OCI-M2 (cell line): ENCODE measurements around the gene NPTXR.
A peak's percentile ranks its signal among the peaks of the same experiment; 100 is the strongest.
"Not testable (repeated sequence)": the region's sequence is repeated elsewhere in the genome, so short reads cannot be mapped to it uniquely, and the experiment has no call there.

Source experiments
- DNase-seq: peaks from one replicate; lab custom pipeline; 2025; ENCODE audit not compliant: unreplicated experiment; lab: John Stamatoyannopoulos, UW

NPTXR gene

DNA sequence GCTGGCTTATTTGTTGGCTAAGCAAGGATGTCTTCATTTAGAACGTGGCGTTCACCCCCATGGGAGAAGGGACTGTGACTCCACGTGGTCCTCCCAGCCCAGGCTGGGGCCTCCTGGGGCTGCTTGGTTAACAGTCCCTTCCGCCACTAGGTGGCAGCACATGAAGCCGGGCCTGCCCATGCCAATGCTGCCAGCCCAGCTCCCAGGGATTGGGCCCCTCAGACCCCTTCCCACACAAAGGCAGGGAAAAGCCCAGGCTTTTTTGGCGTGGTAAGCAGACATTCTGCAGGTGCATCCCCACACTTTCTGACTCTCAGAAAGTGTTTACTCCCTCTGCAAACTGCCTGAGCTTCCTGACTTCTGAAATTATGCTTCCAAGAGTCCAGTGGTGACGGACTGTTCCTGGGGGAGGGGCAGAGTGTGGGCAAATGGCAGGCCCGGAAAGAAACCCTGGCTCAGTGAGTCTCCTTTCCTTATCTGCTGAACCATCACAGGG, 25.1 kb upstream of the NPTXR start:
- peak; percentile 10 for DNase-seq

DNA sequence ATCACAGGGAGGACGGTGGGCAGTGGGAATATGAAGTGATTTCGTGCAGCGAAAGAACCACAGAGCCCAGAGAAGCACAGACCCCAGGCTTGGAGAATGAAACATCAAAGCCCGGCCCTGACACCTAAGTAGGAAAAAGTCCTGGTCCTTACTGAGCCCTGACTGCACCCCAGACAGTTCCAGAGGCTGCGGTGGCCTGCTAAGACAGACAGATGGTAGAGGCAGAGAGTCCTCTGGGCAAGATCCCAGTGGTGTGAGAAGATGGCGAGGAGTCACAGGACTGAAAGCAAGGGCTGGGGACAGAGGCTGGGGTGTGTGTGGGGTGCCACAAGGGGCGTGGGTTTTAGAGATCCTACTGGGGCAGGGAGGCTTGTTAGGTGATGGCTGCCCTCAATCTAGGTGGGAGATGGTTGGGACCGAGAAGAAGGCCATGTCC, 24.5 kb upstream of the NPTXR start:
- no peak for DNase-seq

DNA sequence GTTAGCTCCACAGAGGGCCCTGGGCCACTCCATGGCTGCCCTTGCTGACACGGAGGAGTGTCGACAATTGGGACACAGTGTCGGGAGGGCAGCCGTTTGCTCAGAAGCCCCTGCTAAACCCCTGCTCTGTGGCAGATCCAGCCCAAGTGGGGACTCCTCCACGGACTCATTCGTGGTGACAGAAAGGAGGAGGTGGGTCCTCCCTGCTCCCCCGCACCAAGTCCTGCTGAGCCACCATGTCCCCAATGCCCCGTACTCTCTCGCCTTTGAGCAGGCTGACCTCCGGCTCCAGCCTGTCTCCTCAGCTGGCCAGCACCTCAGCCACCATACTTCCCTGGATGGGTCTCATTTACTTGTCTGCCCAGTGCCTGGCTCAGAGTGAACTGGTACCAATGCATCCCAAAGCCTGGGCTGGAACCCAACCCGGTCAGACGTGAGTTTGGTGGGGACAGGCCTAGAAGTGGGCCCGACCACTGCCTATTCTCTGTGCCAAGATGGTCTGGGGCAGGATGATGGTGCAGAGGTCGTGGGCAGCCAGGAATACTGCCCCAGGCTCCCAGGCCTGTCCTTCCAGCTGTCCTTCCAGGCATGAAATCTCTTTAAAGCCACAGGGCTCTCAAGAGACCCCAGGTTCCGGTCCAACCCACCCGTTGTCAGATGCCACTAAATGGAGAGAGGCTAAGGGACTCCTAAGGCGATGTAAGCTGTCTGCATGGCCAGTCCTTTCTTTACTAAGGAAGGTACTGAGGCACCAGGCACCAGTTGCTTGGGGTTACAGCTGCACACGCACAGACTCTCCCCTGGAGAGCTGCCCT, 23.9 kb upstream of the NPTXR start:
- DNase-seq = no peak

DNA sequence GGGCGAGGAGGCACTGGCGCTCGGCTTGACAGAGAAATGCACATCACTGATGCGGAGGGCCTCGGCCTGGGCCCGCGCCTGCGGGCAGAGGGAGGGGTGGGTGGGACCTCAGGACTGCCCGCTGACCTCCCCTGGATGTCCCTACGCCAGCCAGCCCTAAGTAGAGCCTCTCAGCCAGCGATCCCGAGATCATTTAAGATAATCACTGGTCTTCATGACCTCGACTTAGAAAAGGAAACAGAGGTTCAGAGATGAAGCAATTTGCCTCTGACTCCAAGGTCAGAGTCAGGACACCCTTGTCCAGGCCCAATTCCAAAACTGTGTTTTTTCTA, 23.3 kb upstream of the NPTXR start:
- no peak for DNase-seq

DNA sequence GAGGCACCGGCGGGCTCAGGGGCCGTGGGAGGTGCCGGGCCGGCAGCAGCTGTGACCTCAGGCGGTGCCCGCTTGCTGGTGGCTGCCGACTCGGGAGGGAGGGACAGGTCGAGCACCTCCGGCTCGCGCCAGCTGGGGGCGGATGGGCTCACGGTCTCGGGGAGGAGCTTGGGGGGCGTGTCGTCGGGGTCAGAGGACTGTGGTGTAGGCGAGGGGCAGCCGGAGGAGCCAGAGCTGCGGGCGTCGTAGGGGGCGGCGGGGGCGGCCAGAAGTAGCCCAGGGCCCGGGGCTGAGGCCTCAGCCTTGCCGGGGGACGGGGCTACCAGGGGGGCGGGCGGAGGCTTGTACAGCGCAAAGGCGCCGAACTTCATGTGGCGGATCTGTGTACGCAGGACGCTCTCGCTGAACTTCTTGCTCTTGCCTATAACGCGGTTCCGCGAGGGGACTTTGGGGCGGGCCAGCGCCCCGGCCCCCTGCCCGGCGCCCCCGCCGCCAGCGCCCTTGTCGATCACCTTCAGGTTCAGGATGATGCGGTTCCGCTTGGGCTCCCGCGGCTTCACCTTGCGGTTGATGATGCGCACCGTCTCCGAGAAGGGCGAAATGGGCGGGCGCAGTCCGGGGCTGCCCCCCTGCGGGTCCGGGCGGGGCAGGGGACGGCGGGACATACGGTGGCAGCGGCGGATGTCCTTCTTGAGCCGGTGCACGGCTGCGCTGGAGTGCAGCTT, 22.7 kb upstream of the NPTXR start:
- DNase-seq = no peak

DNA sequence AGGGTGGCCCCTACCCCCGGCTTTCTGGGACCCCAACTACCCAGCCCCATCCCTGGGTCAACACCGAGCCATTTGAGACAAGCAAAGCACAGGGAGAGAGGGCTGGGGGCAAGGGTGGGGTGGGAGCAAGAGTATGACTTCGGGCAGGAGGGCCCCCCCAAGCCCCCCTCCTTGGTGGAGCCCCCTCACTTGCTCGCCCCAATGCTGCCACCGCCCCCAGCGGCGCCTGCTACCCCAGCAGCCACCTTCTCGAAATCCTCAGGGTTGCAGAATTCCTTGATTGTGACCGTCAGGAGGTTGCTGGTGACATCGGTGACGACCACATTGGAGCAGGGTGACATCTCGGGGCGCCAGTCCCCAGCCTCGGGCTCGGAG, 22.2 kb upstream of the NPTXR start:
- DNase-seq = no peak

DNA sequence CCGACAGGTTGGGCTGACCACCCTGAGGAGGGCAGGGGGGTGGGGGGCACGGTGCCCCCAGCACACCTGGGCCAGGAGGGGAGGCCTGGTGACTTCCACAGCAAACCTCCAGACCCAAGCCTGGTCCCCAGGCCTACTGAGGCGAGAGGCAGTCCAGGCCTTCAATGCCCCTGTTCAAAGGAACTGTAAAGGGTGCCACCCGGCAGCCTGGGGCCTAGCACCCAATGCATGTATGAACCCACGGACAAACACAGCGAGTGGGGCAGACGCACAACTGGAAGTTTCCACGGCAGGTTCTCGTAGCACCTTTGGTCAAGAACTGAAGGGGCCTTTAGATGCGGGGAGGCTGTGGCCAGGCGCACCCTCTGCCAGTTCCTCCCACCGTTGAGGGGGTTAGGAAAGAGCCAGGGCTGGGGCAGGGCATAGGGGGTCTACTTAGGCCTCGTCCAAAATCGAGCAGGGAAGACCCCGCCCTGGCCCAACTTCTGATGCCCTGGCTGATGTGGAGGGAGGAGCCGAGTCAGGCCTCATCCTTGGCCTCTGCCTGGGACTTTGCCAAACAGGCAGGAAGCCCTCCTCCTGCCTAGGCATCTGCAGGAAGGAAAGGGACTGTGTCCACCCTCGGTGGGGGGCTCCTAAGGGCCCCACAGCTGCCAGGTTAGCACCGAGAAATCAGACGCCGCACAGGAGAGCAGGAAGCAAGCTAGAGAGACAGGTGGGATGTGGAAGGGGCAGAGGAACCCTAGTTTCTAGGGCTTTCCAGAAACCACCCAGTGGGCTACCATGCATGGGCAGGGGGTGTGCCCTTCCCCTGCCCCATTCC, 21.6 kb upstream of the NPTXR start:
- no peak for DNase-seq

DNA sequence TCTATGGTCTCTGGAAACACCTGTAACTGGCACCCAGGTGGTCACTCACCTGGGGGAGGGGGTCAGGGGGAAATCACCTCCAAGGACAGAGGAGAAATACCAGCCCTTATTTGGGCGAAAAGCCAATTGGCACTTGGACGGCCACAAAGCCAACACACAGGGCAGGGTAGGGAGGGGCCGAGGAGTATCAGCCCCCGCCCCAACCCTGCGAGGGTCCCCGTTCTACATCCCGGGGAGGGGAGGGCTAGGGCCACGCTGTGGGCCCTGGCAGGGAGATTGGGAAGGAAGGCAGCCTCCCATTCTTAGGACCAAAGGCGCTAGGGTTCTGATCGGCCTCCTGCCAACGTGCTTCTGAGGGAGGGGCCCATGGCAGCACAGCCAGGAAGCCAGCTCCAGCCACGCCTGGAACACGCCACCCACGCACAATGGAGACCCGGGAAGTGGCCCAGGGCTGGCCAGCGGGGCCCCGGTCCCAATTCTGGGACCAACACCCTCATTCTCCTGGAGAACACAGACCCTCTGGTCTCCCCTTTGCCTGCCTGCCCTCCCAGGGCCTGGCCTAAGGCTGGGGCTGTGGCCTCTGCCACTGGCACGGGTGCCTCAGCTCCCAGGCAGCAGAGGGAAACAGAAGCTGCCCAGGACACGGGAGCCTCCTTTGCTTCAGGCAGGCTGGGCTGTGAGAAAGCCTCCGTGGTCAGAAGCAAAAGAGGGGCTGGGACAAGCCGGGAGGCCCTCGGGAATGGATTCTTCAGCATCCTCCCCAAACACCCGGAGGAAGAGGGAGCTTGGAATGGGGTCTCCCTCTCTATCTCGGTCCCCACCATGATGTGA, 20.7 kb upstream of the NPTXR start:
- no peak for DNase-seq

DNA sequence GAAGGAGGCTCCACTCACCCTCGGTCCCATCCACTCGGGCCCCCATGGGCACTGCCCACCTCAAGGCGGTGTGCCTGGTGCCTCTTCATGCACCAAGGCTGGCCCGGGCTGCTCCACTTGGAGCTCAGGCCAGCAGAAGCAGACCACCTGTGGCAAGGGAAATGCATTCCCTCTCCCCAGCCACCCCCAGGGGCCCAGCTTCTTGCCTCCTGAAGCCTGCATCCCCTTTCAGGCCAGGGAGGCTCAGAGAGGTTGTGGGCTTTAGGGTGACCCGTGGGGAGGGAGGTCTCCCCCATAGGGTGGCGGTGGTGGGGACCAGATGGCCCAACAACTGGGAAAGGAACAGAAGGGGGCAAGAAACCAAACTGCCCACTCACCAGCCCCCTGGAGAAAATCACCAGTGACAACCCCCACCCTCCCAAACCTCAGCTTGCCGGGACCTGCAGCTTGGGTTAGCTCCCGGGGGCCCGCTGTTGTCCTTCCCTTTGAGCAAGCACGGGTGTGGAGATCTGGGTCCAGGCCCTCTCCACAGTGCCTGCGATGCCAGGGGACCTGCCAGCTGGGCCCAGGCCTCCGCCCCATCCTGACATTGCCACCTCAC, 19.8 kb upstream of the NPTXR start:
- no peak for DNase-seq

DNA sequence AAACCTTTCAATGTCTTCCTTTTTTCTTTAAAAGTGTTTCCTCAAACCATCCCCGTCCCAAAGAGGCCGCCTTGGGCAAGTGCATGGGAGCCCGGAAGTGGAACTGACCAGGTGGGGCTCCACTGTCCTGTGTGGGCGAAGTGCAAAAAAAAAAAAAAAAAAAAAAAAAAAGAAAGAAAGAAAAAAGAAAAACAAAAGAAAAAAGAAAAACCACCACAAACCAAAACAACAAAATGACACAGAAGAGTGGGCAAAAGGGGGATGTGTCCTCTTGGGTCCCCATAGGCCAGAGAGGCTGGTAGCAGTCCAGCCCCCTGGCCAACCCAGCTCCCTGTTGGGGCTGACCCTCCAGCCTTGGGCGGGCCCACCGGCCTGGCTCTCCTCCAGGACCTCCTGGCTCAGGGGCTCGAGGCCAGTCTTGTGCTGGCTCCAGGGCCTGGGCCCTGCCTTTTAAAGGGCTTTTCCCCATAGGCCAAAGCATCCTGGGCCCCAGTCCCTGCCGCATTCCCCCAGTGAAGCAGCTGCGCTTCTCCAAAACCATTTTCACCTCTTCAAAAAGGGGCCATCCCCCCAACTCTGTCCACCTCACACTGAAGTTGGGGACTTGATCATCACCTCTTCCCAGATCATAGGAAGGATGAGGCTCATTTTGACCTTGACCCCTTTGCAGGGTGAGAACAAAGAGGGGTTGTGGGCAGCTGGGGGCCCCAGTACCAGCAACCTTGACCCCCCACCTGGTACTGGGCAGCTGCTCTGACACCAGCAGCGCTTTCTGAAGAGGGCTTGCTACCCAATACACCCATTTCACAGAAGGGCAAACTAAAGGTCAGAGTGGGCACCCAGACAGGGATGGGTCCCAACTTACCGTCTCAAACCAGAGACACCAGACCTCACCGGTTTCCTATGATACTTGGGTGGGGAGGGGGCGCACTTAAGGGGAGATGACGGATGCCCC, 18.8 kb upstream of the NPTXR start:
- no peak for DNase-seq

DNA sequence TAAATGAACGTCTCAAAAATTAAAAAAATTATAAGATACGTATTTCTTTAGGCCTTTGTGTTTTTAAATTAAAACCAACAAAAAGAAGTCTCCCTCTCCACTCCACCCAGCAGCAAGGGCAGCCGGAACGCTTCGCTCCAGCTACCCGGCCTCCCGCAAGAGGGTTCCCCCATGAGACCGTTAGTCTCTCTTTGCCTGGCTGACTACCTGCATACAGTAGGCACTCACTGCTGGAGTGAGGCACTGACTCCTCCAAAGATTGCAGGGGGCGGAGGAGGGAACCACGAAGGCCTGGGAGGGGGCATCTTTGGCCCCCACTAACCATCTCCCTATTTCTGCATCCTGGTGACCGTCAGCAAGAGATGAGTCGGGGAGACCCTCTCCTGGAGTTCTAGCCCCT, 18.1 kb upstream of the NPTXR start:
- no peak for DNase-seq

DNA sequence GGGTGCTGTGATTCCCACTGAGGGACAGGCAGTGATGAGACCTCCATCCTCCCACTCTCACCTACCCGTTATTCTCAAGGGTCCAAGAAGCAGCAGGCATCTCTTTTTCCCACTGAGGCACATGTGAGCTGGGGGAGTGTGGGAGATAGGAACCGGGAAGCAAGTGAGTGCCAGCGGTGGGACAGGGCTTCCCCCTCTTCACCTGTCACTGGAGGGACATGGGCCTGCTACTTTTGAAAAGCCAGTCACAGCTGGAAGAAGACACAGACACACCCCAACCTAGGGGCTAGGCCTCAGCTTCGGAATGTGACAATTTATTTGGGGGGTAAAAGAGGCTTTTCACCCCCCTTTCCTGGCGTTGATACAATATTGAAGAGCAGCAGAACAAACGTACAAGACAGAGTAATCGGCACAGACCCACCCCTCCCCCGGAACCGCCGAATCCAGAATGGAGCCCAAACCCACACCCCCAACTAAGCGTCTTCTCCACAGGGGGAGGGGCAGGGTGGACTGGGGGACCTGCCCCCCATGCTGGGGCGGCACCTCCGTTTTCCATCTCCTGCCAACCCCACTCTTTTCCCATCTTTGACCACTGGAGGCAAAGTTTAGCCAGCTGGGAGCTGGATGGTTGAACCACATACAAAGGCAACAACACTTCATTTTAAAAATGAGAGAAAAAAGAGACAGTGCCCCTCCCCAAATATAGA, 17.5 kb upstream of the NPTXR start:
- DNase-seq = no peak

DNA sequence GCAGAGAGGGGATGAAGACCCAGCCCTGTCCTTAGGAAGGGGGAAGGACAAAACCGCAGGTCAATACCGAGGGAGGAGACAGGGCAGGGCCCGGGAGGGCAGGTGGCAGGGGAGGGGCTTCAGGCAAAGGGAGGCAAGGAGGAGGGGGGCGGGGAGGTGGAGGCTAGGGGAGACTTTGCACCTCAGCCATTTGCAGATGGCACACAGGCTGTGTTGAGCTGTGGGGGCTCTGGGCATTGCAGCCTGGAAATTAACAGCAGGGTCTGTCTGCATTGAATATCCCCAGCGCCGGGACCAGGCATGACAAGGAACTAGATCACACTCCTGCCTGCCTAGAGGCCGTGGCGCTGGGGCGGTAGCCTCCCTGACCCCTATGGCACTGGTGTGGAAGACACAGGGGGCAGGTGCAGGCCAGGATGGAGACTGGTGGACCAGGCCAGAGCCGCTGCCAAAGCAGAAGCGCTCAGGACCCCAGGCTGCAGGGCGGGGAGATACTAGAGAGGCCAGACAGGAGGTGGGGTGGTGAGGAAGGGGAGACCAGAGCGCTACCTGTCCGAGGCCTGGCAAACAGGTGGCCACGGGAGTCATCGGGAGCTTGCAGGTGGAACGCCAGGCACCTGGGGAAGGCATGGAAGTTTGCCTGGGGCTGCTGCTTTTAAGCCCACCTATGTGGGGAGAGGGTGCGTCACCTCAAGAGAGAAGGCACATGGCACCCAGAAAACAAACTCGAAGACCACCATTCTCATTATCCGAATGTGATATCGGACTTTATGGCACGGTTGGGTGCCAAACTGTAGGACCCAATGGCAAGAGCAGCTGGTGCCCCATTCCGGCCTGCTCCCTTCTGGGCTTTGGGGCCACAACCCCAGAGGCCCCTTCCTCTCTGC, 16.7 kb upstream of the NPTXR start:
- DNase-seq = no peak

DNA sequence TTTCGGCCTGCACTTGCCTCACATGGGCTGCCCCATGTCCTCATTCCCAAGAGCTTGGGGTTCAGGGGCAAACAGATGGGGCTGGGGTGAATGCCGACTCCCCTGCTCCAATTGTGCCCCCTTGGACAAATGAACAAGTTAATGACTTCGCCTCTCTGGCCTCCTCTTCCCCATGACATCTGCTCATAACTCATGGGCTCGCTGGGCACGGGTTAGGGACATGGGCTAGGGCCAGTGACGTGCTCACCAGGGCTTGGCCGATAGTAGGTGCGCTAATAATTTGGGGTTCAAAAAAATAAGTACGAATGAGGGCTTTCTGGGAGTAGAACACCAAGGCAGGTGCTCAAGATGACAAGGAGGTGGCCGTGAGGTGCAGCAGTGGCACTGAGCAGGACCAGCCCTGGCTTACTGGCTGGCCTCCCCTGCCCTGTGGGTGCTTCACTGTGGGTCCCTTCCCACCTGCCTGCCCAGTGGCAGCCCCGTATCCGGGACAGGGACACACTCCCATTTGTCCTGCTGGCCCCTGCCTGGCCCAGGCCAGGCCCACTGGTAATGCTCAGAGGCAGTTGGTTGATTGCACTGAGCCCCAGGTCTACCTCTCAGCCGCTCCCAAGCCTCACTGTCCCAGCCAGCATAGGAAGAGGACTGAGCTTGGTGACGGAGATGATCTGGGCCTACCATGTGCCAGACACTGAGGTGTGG, 15.9 kb upstream of the NPTXR start:
- no peak for DNase-seq

DNA sequence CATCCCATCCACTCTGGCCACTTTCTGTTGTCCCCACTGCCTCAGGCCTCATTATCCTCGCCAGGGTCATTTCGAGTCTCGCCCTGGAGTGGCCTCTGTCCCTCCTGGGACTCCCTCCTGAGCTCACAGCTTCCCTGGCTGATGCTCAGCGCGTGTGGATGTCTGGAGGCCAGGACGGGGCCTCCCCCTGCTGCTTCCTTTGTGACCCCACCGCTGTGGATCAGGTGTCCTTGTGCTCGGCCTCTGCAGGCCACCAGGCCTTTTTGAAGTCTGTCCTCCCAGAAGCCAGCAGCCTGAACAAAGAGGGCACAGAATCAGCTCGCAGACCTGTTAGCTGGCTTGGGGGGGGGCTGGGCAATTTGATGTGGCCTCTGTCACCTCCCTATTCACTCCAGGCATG, 14.7 kb upstream of the NPTXR start:
- DNase-seq = no peak

DNA sequence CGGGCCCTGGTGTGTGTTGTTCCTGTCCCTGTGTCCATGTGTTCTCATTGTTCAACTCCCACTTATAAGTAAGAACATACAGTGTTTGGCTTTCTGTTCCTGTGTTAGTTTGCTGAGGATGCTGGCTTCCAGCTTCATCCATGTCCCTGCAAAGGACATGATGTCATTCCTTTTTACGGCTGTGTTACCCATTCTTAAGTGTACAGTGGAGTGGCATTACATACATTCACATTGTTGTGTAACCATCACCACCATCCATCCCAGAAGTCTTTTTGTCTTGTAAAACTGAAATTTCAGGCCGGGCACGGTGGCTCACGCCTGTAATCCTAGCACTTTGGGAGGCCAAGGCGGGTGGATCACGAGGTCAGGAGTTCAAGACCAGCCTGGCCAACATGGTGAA, 10.6 kb upstream of the NPTXR start:
- DNase-seq = not testable (repeated sequence)

DNA sequence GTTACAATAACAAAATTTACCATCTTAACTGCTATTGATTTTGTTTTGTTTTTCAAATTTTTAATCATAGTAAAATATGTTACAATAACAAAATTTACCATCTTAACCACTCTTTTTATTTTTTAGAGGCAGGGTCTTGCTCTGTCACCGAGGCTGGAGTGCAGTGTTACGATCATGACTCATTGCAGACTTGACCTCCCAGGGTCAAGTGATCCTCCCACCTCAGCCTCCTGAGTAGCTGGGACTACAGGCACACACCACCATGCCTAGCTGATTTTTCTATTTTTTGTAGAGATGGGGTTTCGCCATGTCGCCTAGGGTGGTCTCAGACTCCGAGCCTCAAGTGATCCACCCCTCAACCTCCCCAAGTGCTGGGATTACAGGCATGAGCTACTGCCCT, 10.1 kb upstream of the NPTXR start:
- DNase-seq = not testable (repeated sequence)
